ENCODE measurements around the gene MMP10. TPM values are rescaled to one million over a fixed set of nuclear protein-coding genes. Genes with fewer than 3 reads are reported as not detected.
"Not testable (repeated sequence)": the region's sequence is repeated elsewhere in the genome, so short reads cannot be mapped to it uniquely, and the experiment has no call there.

MMP10 gene
- total and polyA plus RNA-seq, 3 experiments from 2014 or later, result not detected

GRCh38 chr11:102757823-102758549, 22.4 kb downstream of the MMP10 start:
- Histone ChIP-seq H3K36me3 (ENCODE audit: insufficient read depth, low read length) (no peaks in the 10 kb centered on the region), H3K4me3 (ENCODE audit: low read length) (no peak overlapping the region), H3K4me1 (ENCODE audit: insufficient read depth, low read length) (no peaks in the 10 kb centered on the region), H3K27me3 (ENCODE audit: insufficient read depth, low read length, poor library complexity, severe bottlenecking) (no peaks in the 10 kb centered on the region), H3K27ac (ENCODE audit: low read depth, low read length) (no peak overlapping the region), H3K9me3 (ENCODE audit: low read length) (no peaks in the 10 kb centered on the region)
- H3K27ac Mint-ChIP-seq, result no peak overlapping the region
- ChIA-PET POLR2A (no interaction called here), CTCF (no interaction called here)
- no peaks in the 10 kb centered on the region for H3K4me1 Mint-ChIP-seq
- no peaks in the 10 kb centered on the region for H3K9me3 Mint-ChIP-seq
- no peaks in the 10 kb centered on the region for H3K36me3 Mint-ChIP-seq
- no peak for DNase-seq
- peaks cover 9 to 37% of the 10 kb centered on the region in 2 donors for H3K27me3 Mint-ChIP-seq
- no peak overlapping the region for H3K4me3 Mint-ChIP-seq

- Histone ChIP-seq H3K9me3 (ENCODE audit: low read length) (no peaks in the 10 kb centered on the region), H3K4me3 (ENCODE audit: low read length) (no peak overlapping the region), H3K4me1 (ENCODE audit: insufficient read depth, low read length) (no peaks in the 10 kb centered on the region), H3K36me3 (ENCODE audit: insufficient read depth, low read length) (no peaks in the 10 kb centered on the region), H3K27me3 (ENCODE audit: insufficient read depth, low read length, poor library complexity, severe bottlenecking) (no peaks in the 10 kb centered on the region), H3K27ac (ENCODE audit: low read depth, low read length) (no peak overlapping the region)
- peaks cover 0 to 5% (median 4%) of the 10 kb centered on the region in 5 donors for H3K9me3 Mint-ChIP-seq
- H3K27ac Mint-ChIP-seq, result no peak overlapping the region
- POLR2A ChIA-PET, result no interaction called here
- H3K4me1 Mint-ChIP-seq, result no peaks in the 10 kb centered on the region
- no peak for DNase-seq
- H3K27me3 Mint-ChIP-seq, result peaks cover 13 to 54% of the 10 kb centered on the region in 2 donors
- H3K36me3 Mint-ChIP-seq, result no peaks in the 10 kb centered on the region
- CTCF ChIA-PET, result no interaction called here
- H3K4me3 Mint-ChIP-seq, result no peak overlapping the region
These were observed 27.2 kb downstream of the MMP10 start for GRCh38 chr11:102753267-102753666.

GRCh38 chr11:102751673-102752072, 28.8 kb downstream of the MMP10 start:
- ChIA-PET POLR2A (no interaction called here), CTCF (no interaction called here)
- no peak for DNase-seq
- no peaks in the 10 kb centered on the region for H3K4me1 ChIP-seq (ENCODE audit: insufficient read depth, low read length)
- no peaks in the 10 kb centered on the region for H3K9me3 ChIP-seq (ENCODE audit: low read length)
- H3K36me3 Mint-ChIP-seq, result no peaks in the 10 kb centered on the region
- H3K36me3 ChIP-seq (ENCODE audit: insufficient read depth, low read length), result no peaks in the 10 kb centered on the region
- H3K9me3 Mint-ChIP-seq, result peaks cover 0 to 9% (median 9%) of the 10 kb centered on the region in 5 donors
- H3K4me3 Mint-ChIP-seq, result no peak overlapping the region
- H3K4me1 Mint-ChIP-seq, result no peaks in the 10 kb centered on the region
- no peak overlapping the region for H3K4me3 ChIP-seq (ENCODE audit: low read length)
- H3K27ac Mint-ChIP-seq, result no peak overlapping the region
- H3K27ac ChIP-seq (ENCODE audit: low read depth, low read length), result no peak overlapping the region
- H3K27me3 ChIP-seq (ENCODE audit: insufficient read depth, low read length, poor library complexity, severe bottlenecking), result no peaks in the 10 kb centered on the region
- H3K27me3 Mint-ChIP-seq, result peaks cover 18 to 47% of the 10 kb centered on the region in 2 donors

GRCh38 chr11:102749101-102749722, 31.2 kb downstream of the MMP10 start:
- Mint-ChIP-seq H3K27ac (no peak overlapping the region), H3K27me3 (peaks cover 10 to 32% of the 10 kb centered on the region in 2 donors), H3K4me3 (no peak overlapping the region), H3K9me3 (peaks cover 0 to 12% (median 10%) of the 10 kb centered on the region in 5 donors), H3K36me3 (no peaks in the 10 kb centered on the region), H3K4me1 (no peaks in the 10 kb centered on the region)
- CTCF ChIA-PET, result no interaction called here
- Histone ChIP-seq H3K4me3 (ENCODE audit: low read length) (no peak overlapping the region), H3K4me1 (ENCODE audit: insufficient read depth, low read length) (no peaks in the 10 kb centered on the region), H3K27me3 (ENCODE audit: insufficient read depth, low read length, poor library complexity, severe bottlenecking) (no peaks in the 10 kb centered on the region), H3K27ac (ENCODE audit: low read depth, low read length) (no peak overlapping the region), H3K36me3 (ENCODE audit: insufficient read depth, low read length) (no peaks in the 10 kb centered on the region), H3K9me3 (ENCODE audit: low read length) (no peaks in the 10 kb centered on the region)
- POLR2A ChIA-PET, result no interaction called here
- no peak for DNase-seq

- H3K4me1 Mint-ChIP-seq; H3K4me1 ChIP-seq (ENCODE audit: insufficient read depth, low read length); H3K4me3 ChIP-seq (ENCODE audit: low read length); H3K36me3 Mint-ChIP-seq; CTCF ChIA-PET; POLR2A ChIA-PET; H3K4me3 Mint-ChIP-seq; H3K27ac ChIP-seq (ENCODE audit: low read depth, low read length); H3K27ac Mint-ChIP-seq; DNase-seq; H3K27me3 ChIP-seq (ENCODE audit: insufficient read depth, low read length, poor library complexity, severe bottlenecking); H3K36me3 ChIP-seq (ENCODE audit: insufficient read depth, low read length); H3K9me3 ChIP-seq (ENCODE audit: low read length): not testable (repeated sequence)
- peaks cover 10 to 24% of the 10 kb centered on the region in 2 donors for H3K27me3 Mint-ChIP-seq
- H3K9me3 Mint-ChIP-seq, result peaks cover 0 to 12% (median 10%) of the 10 kb centered on the region in 5 donors
These were observed 33.5 kb downstream of the MMP10 start for GRCh38 chr11:102746746-102747578.

- H3K4me1 ChIP-seq (ENCODE audit: insufficient read depth, low read length), result no peaks in the 10 kb centered on the region
- H3K27me3 ChIP-seq (ENCODE audit: insufficient read depth, low read length, poor library complexity, severe bottlenecking), result no peaks in the 10 kb centered on the region
- Mint-ChIP-seq H3K36me3 (no peaks in the 10 kb centered on the region), H3K4me1 (no peaks in the 10 kb centered on the region), H3K9me3 (peaks cover 0 to 3% (median 0%) of the 10 kb centered on the region in 5 donors), H3K4me3 (no peak overlapping the region), H3K27ac (no peak overlapping the region), H3K27me3 (peaks cover 5 to 30% of the 10 kb centered on the region in 2 donors)
- ChIA-PET CTCF (no interaction called here), POLR2A (no interaction called here)
- no peak for DNase-seq
- H3K27ac ChIP-seq (ENCODE audit: low read depth, low read length), result no peak overlapping the region
- H3K4me3 ChIP-seq (ENCODE audit: low read length), result no peak overlapping the region
- H3K36me3 ChIP-seq (ENCODE audit: insufficient read depth, low read length), result no peaks in the 10 kb centered on the region
- no peaks in the 10 kb centered on the region for H3K9me3 ChIP-seq (ENCODE audit: low read length)
These were observed 45.8 kb downstream of the MMP10 start for GRCh38 chr11:102734650-102735049.

GRCh38 chr11:102733232-102733875, 47.1 kb downstream of the MMP10 start:
- CTCF ChIA-PET, result no interaction called here
- no peak overlapping the region for H3K4me3 ChIP-seq (ENCODE audit: low read length)
- H3K9me3 ChIP-seq (ENCODE audit: low read length), result no peaks in the 10 kb centered on the region
- H3K4me1 ChIP-seq (ENCODE audit: insufficient read depth, low read length), result no peaks in the 10 kb centered on the region
- no peak for DNase-seq
- POLR2A ChIA-PET, result no interaction called here
- H3K27me3 Mint-ChIP-seq, result peaks cover 6 to 37% of the 10 kb centered on the region in 2 donors
- H3K9me3 Mint-ChIP-seq, result peaks cover 0 to 3% (median 0%) of the 10 kb centered on the region in 5 donors
- no peaks in the 10 kb centered on the region for H3K36me3 ChIP-seq (ENCODE audit: insufficient read depth, low read length)
- no peaks in the 10 kb centered on the region for H3K36me3 Mint-ChIP-seq
- H3K27me3 ChIP-seq (ENCODE audit: insufficient read depth, low read length, poor library complexity, severe bottlenecking), result no peaks in the 10 kb centered on the region
- no peak overlapping the region for H3K4me3 Mint-ChIP-seq
- no peak overlapping the region for H3K27ac Mint-ChIP-seq
- no peaks in the 10 kb centered on the region for H3K4me1 Mint-ChIP-seq
- no peak overlapping the region for H3K27ac ChIP-seq (ENCODE audit: low read depth, low read length)

GRCh38 chr11:102730944-102731343, 49.5 kb downstream of the MMP10 start:
- H3K9me3 ChIP-seq (ENCODE audit: low read length); H3K4me1 ChIP-seq (ENCODE audit: insufficient read depth, low read length); H3K27ac Mint-ChIP-seq; H3K4me3 Mint-ChIP-seq; DNase-seq; H3K27ac ChIP-seq (ENCODE audit: low read depth, low read length); H3K36me3 ChIP-seq (ENCODE audit: insufficient read depth, low read length); POLR2A ChIA-PET; H3K27me3 ChIP-seq (ENCODE audit: insufficient read depth, low read length, poor library complexity, severe bottlenecking); H3K36me3 Mint-ChIP-seq; H3K9me3 Mint-ChIP-seq; H3K4me1 Mint-ChIP-seq; CTCF ChIA-PET; H3K4me3 ChIP-seq (ENCODE audit: low read length): not testable (repeated sequence)
- peaks cover 4 to 28% of the 10 kb centered on the region in 2 donors for H3K27me3 Mint-ChIP-seq
